Fibroblast of villous mesenchyme (primary cell): ENCODE data around the gene TTBK2. TPM values are rescaled to one million over a fixed set of nuclear protein-coding genes. Genes with fewer than 3 reads are reported as not detected.
A peak's percentile ranks its signal among the peaks of the same experiment; 100 is the strongest.

Source experiments
- DNase-seq: peaks from one replicate; pipeline ENCODE4 v3.0.0-alpha.2; 2010; ENCODE audit warnings: low read depth
- H3K4me3 ChIP-seq: 2 replicates; pipeline ENCODE4 v1.5.1; 2011; ENCODE audit warnings: low read depth, mild to moderate bottlenecking, low read length
- total RNA-seq: library from RNA; depleted of rRNA; stranded (reverse); fragments of >200 nt; gene quantifications from 2 replicates; pipeline ENCODE4 v1.2.3, GENCODE V29; 2012
- TF ChIP-seq, protein P1 (sequence below): IDR thresholded peaks from 2 replicates; pipeline ENCODE4 v1.5.1; 2012; ENCODE audit warnings: low read depth, mild to moderate bottlenecking, low read length; ENCODE audit not compliant: insufficient read depth

The TTBK2 gene
- total RNA-seq, 1 donor, result 17.3 TPM

DNA sequence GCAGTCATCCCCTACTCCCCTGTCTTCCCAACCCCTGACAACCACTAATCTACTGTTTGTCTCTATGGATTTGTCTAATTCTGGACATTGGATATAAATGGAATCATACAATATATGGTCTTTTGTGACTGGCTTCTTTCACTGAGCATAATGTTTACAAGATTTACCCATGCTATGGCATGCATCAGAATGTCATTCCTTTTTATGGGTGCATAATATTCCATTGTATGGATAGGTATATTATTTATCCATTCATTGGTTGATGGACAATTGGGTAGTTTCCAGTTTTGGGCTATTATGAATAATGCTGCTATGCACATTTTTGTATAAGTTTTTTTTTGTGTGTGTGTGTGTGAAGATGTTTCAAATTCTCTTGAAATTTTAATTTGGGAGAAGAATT is 16.6 kb upstream of the TTBK2 start:
- TF ChIP-seq, protein P1, sequence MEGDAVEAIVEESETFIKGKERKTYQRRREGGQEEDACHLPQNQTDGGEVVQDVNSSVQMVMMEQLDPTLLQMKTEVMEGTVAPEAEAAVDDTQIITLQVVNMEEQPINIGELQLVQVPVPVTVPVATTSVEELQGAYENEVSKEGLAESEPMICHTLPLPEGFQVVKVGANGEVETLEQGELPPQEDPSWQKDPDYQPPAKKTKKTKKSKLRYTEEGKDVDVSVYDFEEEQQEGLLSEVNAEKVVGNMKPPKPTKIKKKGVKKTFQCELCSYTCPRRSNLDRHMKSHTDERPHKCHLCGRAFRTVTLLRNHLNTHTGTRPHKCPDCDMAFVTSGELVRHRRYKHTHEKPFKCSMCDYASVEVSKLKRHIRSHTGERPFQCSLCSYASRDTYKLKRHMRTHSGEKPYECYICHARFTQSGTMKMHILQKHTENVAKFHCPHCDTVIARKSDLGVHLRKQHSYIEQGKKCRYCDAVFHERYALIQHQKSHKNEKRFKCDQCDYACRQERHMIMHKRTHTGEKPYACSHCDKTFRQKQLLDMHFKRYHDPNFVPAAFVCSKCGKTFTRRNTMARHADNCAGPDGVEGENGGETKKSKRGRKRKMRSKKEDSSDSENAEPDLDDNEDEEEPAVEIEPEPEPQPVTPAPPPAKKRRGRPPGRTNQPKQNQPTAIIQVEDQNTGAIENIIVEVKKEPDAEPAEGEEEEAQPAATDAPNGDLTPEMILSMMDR, result no peak
- DNase-seq, result no peak
- H3K4me3 ChIP-seq, result no peak overlapping the region

DNA sequence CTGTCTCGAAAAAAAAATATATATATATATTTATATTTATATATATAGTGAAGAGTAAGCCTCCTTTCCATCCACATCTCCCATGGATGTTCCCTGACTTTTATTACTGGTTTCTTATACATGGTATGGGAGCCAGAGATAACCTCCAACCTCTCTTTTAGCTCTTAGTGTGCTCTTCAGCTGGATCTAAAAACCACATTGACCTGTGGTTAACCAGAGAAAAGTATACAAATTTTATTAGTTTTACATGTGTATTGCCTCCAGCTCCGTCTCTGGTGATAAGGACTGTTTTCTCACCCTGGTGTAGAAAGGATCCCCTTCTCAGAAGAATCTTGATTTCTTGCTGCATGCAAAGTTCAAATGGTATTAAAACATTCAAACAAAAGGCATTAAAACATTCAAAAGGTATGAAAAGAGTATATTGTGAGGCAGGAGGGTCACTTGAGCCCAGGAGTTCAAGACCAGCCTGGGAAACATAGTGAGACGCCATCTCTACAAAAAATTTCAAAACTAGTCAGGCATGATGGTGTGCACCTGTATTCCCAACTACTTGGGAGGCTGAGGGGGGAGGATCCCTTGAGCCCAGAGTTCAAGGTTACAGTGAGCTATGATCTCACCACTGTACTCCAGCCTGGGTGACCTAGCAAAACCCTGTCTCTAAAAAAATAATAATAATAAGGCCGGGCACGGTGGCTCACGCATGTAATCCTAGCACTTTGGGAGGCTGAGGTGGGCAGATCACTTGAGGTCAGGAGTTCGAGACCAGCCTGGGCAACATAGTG is 13.5 kb upstream of the TTBK2 start:
- TF ChIP-seq, protein P1, result no peak
- DNase-seq, result peak; percentile 95
- H3K4me3 ChIP-seq, result no peak overlapping the region

DNA sequence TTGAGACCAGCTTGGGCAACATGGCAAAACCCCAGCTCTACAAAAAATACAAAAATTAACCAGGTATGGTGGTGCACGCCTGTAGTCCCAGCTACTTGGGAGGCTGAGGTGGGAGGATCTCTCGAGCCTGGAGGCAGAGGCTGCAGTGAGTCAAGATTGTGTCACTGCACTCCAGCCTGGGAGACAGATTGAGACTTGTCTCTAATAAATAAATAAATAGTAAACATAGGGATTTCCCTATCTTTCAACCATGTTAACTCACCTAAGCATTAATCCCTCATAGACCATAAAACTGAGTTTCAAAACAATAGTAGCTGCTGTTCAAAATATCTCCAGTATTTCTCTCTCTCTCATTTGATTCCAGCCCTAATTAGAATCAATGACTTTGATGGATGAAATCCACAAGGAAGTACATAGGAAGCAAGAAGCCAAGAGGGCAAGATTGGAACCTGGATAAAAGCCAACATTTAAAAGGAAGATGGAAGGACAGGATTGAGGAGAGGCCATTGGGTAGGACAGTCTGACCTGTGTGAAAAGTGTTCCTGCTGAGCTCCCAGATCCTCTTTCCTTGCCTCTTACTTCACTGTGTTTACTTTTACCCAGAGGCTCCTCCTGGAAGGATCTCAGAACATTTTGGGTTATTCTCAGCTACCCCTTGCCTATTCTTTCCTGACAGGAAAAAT is 12.4 kb upstream of the TTBK2 start:
- DNase-seq, result peak; percentile 23
- H3K4me3 ChIP-seq, result no peak overlapping the region
- TF ChIP-seq, protein P1, result no peak

DNA sequence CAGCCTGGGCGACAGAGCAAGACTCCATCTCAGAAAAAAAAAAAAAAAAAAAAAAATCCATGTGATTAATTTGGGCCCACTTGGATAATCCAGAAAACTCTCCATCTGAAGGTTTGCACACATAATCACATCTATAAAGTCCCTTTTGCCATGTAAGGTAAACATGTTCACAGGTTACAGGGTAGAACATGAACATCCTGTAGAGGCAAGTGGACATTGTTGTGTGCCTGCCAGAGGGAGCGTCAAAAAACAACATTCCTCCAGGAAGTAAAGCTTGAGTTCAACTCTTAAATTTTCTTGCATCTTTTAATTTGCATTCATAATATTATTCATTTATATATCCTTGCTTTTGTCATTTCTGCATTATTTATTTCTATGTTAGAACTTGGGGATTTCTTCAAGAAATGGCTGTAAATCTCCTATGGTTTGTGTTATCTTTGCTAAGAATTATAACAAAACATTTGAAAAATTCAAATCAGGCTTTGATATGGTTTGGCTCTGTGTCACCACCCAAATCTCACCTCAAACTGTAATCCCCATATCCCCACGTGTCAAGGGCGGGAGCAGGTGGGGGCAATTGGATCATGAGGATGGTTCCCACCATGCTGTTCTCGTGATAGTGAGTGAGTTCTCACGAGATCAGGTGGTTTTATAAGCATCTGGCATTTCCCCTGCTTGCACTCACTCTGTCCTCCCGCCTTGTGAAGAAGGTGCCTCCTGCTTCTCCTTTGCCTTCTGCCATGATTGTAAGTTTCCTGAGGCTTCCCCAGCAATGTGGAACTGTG is 11.3 kb upstream of the TTBK2 start:
- no peak overlapping the region for H3K4me3 ChIP-seq
- no peak for DNase-seq
- TF ChIP-seq, protein P1, result no peak

DNA sequence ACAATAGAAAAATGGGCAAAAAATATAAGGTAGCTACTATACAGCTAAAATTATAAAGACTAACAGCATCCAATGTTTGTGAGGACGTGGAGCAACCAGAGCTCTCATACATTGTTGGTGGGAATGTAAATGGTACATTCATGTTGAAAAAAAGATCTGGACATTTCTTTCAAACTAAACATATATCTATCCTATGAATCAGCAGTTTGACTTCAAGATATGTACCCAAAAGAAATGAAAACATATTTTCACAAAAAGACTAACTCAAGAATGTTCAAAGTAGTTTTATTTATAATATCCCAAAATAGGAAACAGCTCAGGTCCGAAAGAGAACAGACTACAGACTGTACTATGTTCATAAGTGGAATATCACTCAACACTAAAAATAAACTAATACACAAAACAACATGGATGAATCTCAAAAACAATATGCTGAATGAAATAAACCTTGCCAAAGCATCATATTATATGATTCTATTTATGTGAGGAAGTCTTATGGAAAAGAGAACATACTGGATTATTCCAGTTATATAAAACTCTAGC is 8.8 kb upstream of the TTBK2 start:
- no peak overlapping the region for H3K4me3 ChIP-seq
- TF ChIP-seq, protein P1, result no peak
- DNase-seq, result no peak

GRCh38 chr15:42921342-42921731 is 759 bp upstream of the TTBK2 start:
- TF ChIP-seq, protein P1, result no peak
- peak; percentile 23 for DNase-seq
- peak overlapping the region; percentile 83 for H3K4me3 ChIP-seq
